ENCODE measurements around the gene LILRA6.
"Not testable (repeated sequence)": the region's sequence is repeated elsewhere in the genome, so short reads cannot be mapped to it uniquely, and the experiment has no call there.

- TF ChIP-seq, protein P1, sequence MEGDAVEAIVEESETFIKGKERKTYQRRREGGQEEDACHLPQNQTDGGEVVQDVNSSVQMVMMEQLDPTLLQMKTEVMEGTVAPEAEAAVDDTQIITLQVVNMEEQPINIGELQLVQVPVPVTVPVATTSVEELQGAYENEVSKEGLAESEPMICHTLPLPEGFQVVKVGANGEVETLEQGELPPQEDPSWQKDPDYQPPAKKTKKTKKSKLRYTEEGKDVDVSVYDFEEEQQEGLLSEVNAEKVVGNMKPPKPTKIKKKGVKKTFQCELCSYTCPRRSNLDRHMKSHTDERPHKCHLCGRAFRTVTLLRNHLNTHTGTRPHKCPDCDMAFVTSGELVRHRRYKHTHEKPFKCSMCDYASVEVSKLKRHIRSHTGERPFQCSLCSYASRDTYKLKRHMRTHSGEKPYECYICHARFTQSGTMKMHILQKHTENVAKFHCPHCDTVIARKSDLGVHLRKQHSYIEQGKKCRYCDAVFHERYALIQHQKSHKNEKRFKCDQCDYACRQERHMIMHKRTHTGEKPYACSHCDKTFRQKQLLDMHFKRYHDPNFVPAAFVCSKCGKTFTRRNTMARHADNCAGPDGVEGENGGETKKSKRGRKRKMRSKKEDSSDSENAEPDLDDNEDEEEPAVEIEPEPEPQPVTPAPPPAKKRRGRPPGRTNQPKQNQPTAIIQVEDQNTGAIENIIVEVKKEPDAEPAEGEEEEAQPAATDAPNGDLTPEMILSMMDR (conservative IDR thresholded peaks at IDR 0.05; ENCODE audit: low read length), result not testable (repeated sequence)
- not testable (repeated sequence) for TF ChIP-seq EZH2phosphoT487 (IDR thresholded peaks at IDR 0.05; ENCODE audit: borderline replicate concordance)
Observed at GRCh38 chr19:54240372-54241336, 1.9 kb downstream of the LILRA6 start.
